Adrenal gland (tissue), 12 donors: Measurements from ENCODE around the gene NME2. TPM values are rescaled to one million over a fixed set of nuclear protein-coding genes. Genes with fewer than 3 reads are reported as not detected.

Experiments used
- DNase-seq, 7 donors: peaks; one replicate each; pipeline ENCODE4 v3.0.0-alpha.2; 2019 to 2020
- H3K27ac ChIP-seq, 5 donors: fragments of 200-600 bp; sonication (generic) in 4 of 5; 1 replicate in 3 of 5; 2 replicates in 2 of 5; pipeline versions ENCODE4 v1.5.1 to v1.8.0; 2016 to 2020; ENCODE audit warnings: mild to moderate bottlenecking in 1 of 5
- H3K27me3 ChIP-seq: fragments of 200-600 bp; 2 replicates; pipeline ENCODE4 v1.8.0; 2021
- H3K36me3 ChIP-seq, 2 donors: fragments of 200-600 bp; replicated peaks in 1 of 2; 1 replicate in 1 of 2; 2 replicates in 1 of 2; pipeline versions ENCODE4 v1.5.1 to v1.8.0; 2018 to 2022
- H3K4me1 ChIP-seq, 2 donors: fragments of 200-600 bp; replicated peaks in 1 of 2; 1 replicate in 1 of 2; 2 replicates in 1 of 2; pipeline versions ENCODE4 v1.5.1 to v1.8.0; 2018 to 2021
- H3K4me3 ChIP-seq, 4 donors: fragments of 200-600 bp; sonication (generic) in 3 of 4; one replicate each; pipeline ENCODE4 v1.5.1; 2016 to 2018
- H3K9me3 ChIP-seq, 3 donors: fragments of 200-600 bp; sonication (generic) in 1 of 3; replicated peaks in 1 of 3; 1 replicate in 2 of 3; 2 replicates in 1 of 3; pipeline versions ENCODE4 v1.5.1 to v1.8.0; 2016 to 2021
- CTCF ChIP-seq, 6 experiments: fragments of 450-650 bp in 4 of 6; fragments of 200-600 bp in 2 of 6; sonication (generic) in 1 of 6; IDR thresholded peaks; 1 replicate in 5 of 6; 2 replicates in 1 of 6; pipeline versions ENCODE4 v1.5.1 to v1.8.0; 2016 to 2021; ENCODE audit warnings: antibody characterized with exemption in 6 of 6, mild to moderate bottlenecking in 2 of 6, moderate library complexity in 1 of 6
- POLR2A ChIP-seq, 2 donors: fragments of 450-650 bp; IDR thresholded peaks; one replicate each; pipeline ENCODE4 v1.6.1; 2017; ENCODE audit warnings: antibody characterized with exemption in 2 of 2, mild to moderate bottlenecking in 2 of 2, moderate library complexity in 1 of 2
- WGBS, 4 donors: extraction: QIAGEN DNeasy Blood & Tissue Kit in 2 of 4; methylation state at CpG; one replicate each; pipeline versions ENCODE4 v1.1.5 to v1.1.7; 2013 to 2017; 5-methylcytosine and 5-hydroxymethylcytosine counted together
- intact Hi-C, 2 donors: fragments of 100-400 bp; cut with DNase I; formaldehyde crosslinking; loops; one replicate each; pipeline versions ENCODE4 v1.14.1 to v1.15.0; 2022 to 2023
- polyA plus RNA-seq, 3 donors: library from polyadenylated mRNA; stranded (reverse); fragments of 200-250 nt in 2 of 3; fragments of 350-450 nt in 1 of 3; fragmentation: Illumina TruSeq in 1 of 3; extraction: RNeasy Lipid Tissue Mini Kit (QIAGEN cat#74804) in 1 of 3; gene quantifications; one replicate each; pipeline ENCODE4 v1.2.3, GENCODE V29; 2013 to 2014
- total RNA-seq, 9 donors: library from RNA; depleted of rRNA in 4 of 9; stranded (reverse); fragments of >200 nt in 4 of 9; fragments of 120-200 nt in 1 of 9; fragmentation: NEBNext Ultra II Directional in 1 of 9; extraction: Animal tissue kit (Norgen Biotek cat#: 25700) in 1 of 9; gene quantifications; one replicate each; pipeline versions ENCODE4 v1.1.0 to v1.2.4, GENCODE V29; 2013 to 2023
- donor health status: healthy with polysubstance abuse.
- donor health status: Bipolar disorder and iron deficiency.
- donor health status: DM: yes; HTN: yes; CAD: no.
- donor health status: DM: no; HTN: no; CAD: no.
- donor health status: DM: no; HTN: no; CAD: no.
- donor health status: DM: yes; HTN: yes; CAD: no.

NME2 gene
- total and polyA plus RNA-seq, 12 donors: 271 to 644 (median 404) TPM

- peak overlapping the region in 1 of 5 donors; percentile 10 for H3K27ac ChIP-seq
- H3K36me3 ChIP-seq: no peaks in the 10 kb centered on the region
- no peak overlapping the region for H3K4me3 ChIP-seq
- no peaks in the 10 kb centered on the region for H3K4me1 ChIP-seq
- H3K9me3 ChIP-seq: no peaks in the 10 kb centered on the region
- intact Hi-C loops: no loop called here
- no peaks in the 10 kb centered on the region for H3K27me3 ChIP-seq
- DNase-seq: no peak
- TF ChIP-seq POLR2A (IDR thresholded peaks at IDR 0.05): no peak
- TF ChIP-seq CTCF (IDR thresholded peaks at IDR 0.05): no peak
Observed at GRCh38 chr17:51132964-51133319, 33.3 kb upstream of the NME2 start.

- Histone ChIP-seq H3K36me3 (no peaks in the 10 kb centered on the region), H3K27ac (peak overlapping the region in 1 of 5 donors; percentile 10), H3K4me1 (no peaks in the 10 kb centered on the region), H3K27me3 (no peaks in the 10 kb centered on the region), H3K4me3 (no peak overlapping the region), H3K9me3 (no peaks in the 10 kb centered on the region)
- TF ChIP-seq POLR2A (IDR thresholded peaks at IDR 0.05) (no peak), CTCF (IDR thresholded peaks at IDR 0.05) (no peak)
- intact Hi-C loops: no loop called here
- no peak for DNase-seq
- WGBS, 4 donors: 72 to 81% (median 77%) methylated on average over 2 of the region's 2 CpGs
Observed at GRCh38 chr17:51133365-51133764, 32.8 kb upstream of the NME2 start.

- no peak for DNase-seq
- intact Hi-C loops: no loop called here
- Histone ChIP-seq H3K9me3 (no peaks in the 10 kb centered on the region), H3K4me1 (no peaks in the 10 kb centered on the region), H3K27ac (no peak overlapping the region), H3K27me3 (no peaks in the 10 kb centered on the region), H3K36me3 (no peaks in the 10 kb centered on the region), H3K4me3 (no peak overlapping the region)
- 89 to 95% (median 92%) methylated on average over 3 of the region's 3 CpGs for WGBS, 4 donors
- no peak for TF ChIP-seq POLR2A (IDR thresholded peaks at IDR 0.05)
Observed at GRCh38 chr17:51135956-51136355, 30.3 kb upstream of the NME2 start.

DNA sequence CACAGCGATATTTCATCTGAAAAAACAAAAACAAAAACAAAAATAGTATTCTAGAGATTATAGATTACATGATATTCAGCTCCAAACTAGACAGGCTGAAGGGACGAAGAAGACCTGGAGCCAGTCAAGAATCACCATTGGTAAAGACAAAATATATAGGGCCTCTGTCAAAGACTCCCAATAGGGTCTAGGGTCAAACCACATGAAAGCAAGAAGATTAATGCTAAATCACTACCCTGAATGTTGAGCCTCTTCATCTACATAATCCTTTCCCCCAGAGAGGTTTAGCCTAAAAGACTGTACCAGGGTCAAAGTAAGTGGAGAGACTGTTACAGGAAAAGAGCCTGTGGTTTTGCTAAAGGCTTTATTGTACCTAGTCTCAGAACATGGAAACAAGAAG is 23.6 kb upstream of the NME2 start:
- H3K27ac ChIP-seq: no peak overlapping the region
- no peak for DNase-seq
- no peak overlapping the region for H3K4me3 ChIP-seq
- H3K27me3 ChIP-seq: no peaks in the 10 kb centered on the region
- no peaks in the 10 kb centered on the region for H3K9me3 ChIP-seq
- intact Hi-C loops: loop anchor here in 1 of 2 donors (10.0 kb wide), 1 partner anchor 138 kb away; no protein-coding TSS in a partner anchor
- no peaks in the 10 kb centered on the region for H3K4me1 ChIP-seq
- TF ChIP-seq CTCF (IDR thresholded peaks at IDR 0.05) (no peak), POLR2A (IDR thresholded peaks at IDR 0.05) (no peak)
- 90 to 100% (median 95%) methylated on average over 2 of the region's 2 CpGs for WGBS, 4 donors
- H3K36me3 ChIP-seq: no peaks in the 10 kb centered on the region

- no peak for TF ChIP-seq POLR2A (IDR thresholded peaks at IDR 0.05)
- no peak for TF ChIP-seq CTCF (IDR thresholded peaks at IDR 0.05)
- no peaks in the 10 kb centered on the region for H3K4me1 ChIP-seq
- H3K36me3 ChIP-seq: no peaks in the 10 kb centered on the region
- no peaks in the 10 kb centered on the region for H3K27me3 ChIP-seq
- H3K9me3 ChIP-seq: no peaks in the 10 kb centered on the region
- no peak for DNase-seq
- no peak overlapping the region for H3K27ac ChIP-seq
- intact Hi-C loops: loop anchor here in 1 of 2 donors (10.0 kb wide), 1 partner anchor 140 kb away; no protein-coding TSS in a partner anchor
- 61 to 85% (median 74%) methylated on average over 6 of the region's 6 CpGs for WGBS, 4 donors
- H3K4me3 ChIP-seq: no peak overlapping the region
Observed at GRCh38 chr17:51144266-51145022, 21.8 kb upstream of the NME2 start.
